NCI-H2107 (cell line): Measurements from ENCODE around the gene ATG7.
"Not testable (repeated sequence)": the region's sequence is repeated elsewhere in the genome, so short reads cannot be mapped to it uniquely, and the experiment has no call there.

Experiments used
- DNase-seq: peaks from one replicate; lab custom pipeline; 2025; lab: John Stamatoyannopoulos, UW

ATG7 gene

GRCh38 chr3:11300970-11301369, 28.8 kb downstream of the ATG7 start:
- DNase-seq = no peak

DNA sequence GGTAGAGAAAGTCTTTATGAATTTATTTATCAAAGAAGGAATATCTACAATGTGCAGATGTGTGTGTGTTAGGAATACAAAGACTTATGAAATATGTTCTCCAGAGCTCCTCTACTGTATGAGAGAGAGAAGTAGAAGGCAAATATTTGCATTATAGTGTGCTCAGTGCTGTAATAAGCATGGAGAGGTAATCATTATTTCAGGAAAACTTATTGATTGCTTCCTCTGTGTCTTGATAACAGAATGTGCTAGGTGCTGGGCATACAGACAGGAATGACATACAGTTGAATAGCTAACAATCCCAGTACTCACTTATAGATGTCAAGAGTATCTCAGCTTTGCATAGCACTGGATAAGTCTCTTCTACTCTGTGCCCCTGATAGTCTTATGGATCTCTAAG, 30.2 kb downstream of the ATG7 start:
- no peak for DNase-seq

DNA sequence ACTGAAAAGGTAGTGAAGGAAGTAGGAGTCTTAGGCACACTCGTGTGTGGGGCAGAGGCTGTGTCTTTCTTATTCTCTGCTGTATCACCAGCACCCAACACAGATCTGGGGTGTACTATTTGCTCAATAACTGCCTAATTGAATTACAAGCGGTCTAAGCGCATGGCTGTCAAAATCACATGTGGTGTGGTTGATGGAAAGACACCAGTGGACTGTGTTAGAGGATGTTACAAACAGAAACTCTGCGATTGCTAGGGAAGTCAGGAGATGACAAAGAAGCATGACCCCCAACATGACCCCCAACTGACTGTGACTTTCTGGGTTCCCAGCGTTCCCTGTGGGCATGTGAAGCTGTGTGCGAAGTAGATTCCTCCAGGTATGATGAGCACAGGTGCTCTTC, 32.0 kb downstream of the ATG7 start:
- no peak for DNase-seq

- DNase-seq = no peak
Measured at GRCh38 chr3:11305509-11305908, 33.3 kb downstream of the ATG7 start.

DNA sequence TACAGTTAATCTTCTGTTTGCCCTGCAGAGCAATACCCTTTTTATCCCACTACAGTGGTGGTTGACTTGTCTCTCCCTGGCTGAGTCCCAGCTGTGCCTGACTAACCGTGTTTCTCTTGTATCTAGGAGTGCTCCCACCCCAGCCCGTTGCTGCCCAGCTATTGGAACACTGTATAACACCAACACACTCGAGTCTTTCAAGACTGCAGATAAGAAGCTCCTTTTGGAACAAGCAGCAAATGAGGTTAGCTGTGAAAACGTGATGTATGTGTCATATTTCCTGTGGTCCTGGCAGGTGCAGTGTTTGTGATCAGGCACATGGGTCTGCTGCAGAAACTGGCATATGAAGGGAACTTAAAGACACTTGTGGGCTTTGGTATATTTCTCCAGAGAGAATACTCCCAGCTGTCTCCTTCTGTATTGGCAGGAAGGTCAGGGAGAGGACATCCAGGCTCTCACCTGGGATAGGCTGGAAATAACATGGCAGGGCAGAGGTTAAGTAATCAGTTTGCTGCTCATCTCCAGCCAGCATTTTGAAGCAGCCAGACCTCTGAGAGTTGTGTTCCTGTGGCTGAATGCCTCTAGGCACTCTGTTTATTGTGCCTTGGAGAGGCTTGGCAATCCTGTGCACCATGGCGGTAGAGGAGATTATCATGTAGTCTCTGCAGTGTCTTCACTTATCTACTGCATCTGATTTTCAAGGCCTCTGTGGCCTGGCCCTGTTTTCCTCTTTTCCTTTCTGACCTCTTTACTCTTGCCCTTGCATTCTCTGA, 34.8 kb downstream of the ATG7 start:
- DNase-seq = no peak

DNA sequence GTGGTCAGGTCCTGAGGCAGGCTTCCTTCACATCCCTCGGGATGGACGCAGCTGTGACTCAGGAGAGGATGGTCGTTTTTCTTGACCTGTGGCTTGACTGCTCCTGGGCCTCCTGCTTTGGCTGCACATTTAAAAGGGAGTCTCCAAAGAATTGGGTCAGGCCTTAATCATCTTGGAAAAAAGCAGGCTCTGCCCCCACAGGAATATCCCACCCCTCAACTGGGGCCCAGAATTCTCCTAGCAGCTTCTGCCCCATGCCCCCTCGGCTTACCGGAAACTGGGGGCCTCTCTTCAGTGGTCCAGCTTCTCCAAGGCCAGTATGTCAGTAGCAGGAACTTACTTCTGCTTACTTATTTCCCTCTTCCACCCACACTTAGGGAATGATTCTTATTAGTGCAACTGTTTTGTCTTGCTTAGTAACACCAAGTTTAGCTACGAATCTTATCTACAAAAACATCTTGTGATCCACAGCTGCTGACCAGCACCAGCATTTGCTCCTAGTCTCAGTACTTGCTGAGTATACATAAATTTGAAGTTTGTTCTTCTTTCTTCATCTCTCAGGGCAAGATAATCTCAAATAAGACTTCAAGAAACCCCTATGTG, 35.7 kb downstream of the ATG7 start:
- DNase-seq = no peak

GRCh38 chr3:11310258-11310657, 38.1 kb downstream of the ATG7 start:
- no peak for DNase-seq

GRCh38 chr3:11312166-11312565, 40.0 kb downstream of the ATG7 start:
- DNase-seq = no peak

DNA sequence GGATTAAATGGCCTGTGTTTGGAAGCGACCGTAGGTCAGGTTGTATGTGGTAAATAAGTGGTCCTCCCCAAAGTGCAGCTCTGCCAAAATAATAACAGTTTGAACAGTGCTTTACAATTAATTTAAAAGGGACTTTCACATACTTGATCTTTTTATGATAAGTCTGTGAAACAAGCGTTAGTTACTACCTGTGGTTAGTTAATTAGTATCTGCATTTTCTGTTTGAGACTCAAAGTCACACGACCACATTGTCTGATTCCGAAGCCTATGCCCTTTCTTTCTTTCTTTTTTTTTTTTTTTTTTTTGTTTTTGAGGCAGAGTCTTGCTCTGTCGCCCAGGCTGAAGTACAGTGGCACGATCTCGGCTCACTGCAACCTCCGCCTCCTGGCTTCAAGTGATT, 45.1 kb downstream of the ATG7 start:
- DNase-seq = no peak

DNA sequence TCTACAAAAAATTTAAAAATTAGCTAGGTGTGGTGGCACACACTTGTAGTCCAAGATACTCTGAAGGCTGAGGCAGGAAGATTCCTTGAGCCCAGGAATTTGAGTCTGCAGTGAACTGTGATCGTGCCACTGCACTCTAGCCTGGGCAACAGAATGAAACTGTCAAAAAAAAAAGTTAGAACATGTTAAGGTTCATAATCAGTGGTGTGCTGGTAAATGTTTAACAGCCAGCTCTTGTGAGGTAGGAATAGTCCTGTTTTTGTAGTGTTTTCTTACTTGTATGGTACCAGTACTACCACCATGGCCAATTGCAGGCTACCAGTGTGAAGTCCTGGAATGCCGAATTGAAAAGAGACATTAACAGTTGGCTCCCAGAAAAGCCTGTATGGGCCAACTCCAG, 50.7 kb downstream of the ATG7 start:
- no peak for DNase-seq

GRCh38 chr3:11323813-11324212, 51.6 kb downstream of the ATG7 start:
- DNase-seq = no peak

GRCh38 chr3:11327619-11328018, 55.4 kb downstream of the ATG7 start:
- DNase-seq = no peak

- DNase-seq = no peak
Measured at GRCh38 chr3:11328196-11328945, 56.2 kb downstream of the ATG7 start.

DNA sequence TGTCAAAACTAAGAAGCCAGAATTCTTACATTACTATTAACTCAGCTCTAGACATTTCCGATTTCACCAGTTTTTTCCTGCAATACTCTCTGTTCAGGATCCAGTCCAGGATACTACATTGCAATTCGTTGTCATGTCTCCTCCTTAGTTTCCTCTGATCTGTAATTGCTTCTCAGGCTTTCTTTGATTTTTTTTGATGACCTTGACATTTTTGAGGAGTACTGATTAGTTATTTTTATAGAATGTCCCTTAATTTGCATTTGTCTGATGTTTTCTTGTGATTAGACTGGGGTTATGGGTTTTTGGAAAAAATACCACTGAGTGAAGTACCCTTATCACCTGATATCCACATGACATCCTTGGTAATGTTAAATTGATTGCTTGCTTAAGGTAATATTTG, 57.6 kb downstream of the ATG7 start:
- DNase-seq = no peak

- no peak for DNase-seq
Measured at GRCh38 chr3:11331101-11331500, 58.9 kb downstream of the ATG7 start.

- DNase-seq = no peak
Measured at GRCh38 chr3:11335056-11335608, 62.9 kb downstream of the ATG7 start.

DNA sequence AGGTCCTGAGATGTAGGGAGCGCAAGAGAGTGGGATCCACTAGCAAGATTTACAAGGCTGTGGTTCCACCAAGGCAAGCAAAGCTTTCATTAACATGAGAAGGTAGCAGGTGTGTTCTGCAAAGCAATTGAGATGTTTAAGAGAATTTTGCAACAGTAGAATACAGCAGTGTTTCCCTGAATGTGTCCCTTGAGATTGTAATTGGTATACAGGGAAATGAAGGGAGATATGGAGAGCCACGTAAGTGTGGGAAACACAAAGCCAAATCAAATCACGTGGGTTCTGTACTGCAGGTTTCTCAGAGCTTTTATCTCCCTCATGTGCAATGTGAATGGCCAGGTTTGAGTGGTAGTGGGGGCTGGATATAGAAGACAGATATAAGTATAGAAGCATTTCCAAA, 67.3 kb downstream of the ATG7 start:
- no peak for DNase-seq

- DNase-seq = no peak
Measured at GRCh38 chr3:11346416-11346815, 74.2 kb downstream of the ATG7 start.

- DNase-seq = not testable (repeated sequence)
Measured at GRCh38 chr3:11348877-11349276, 76.7 kb downstream of the ATG7 start.

DNA sequence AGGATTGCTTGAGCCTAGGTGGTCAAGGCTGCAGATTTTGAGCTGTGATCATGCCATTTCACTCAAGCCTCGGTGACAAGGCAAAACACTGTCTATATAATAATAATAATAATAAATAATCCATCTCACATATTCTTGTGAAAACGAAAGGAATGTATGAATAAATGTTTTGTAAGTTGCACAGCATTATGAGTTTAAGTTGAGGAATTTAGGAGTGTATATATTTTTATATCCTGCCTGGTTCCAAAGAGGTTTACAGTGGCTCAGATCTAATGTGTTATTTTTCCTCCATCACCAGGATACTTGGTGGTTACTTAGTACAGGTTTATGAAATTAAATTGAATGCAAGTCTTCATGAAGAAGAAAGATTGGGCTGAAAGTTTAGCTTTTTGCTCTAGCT, 77.2 kb downstream of the ATG7 start:
- DNase-seq = no peak

DNA sequence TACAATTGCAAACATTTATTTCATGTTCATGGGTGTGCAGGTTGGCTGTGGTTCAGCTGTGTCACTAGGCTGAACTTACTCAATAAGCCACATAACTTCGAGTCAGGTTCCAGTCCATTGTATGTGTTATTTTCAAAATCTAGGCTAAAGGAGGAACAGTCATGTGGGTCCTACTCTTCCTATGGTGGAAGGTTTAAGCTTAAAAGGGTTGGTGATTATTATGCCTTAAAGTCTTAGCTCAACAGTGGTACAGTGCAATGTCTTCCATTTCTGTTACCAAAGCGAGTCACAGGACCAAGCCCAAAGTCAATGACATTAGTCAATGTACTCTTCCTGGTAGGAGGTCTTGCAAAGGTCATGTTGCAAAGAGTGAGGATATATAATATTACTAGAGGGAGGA, 78.2 kb downstream of the ATG7 start:
- no peak for DNase-seq

GRCh38 chr3:11351451-11351850, 79.3 kb downstream of the ATG7 start:
- DNase-seq = no peak

DNA sequence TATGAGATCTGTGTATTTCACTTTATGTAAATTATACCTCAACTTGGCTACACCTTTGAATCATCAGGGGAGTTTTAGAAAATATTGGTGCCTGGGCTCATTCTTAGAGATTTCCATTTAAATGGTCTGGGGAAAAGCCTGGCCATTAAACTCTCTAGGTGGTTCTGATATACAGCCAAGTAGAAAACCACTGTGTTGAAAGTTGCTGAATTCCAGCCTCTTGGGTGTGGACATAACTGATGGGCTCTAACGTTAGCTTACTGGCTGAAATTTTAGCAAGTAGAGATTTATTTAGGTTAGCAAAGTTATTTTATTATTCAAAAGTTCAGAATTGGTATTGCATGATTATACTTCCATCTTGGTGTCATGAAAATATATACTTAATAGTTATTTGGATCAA, 84.1 kb downstream of the ATG7 start:
- DNase-seq = no peak
